GM18873 (cell line): ENCODE measurements around the gene SPAG16.
"Not testable (repeated sequence)": the region's sequence is repeated elsewhere in the genome, so short reads cannot be mapped to it uniquely, and the experiment has no call there.

Source experiments
- ATAC-seq: cut with Tn5 transposase; IDR thresholded peaks from one replicate; pipeline ENCODE4 v1.9.1; 2021; ENCODE audit warnings: mild to moderate bottlenecking, moderate library complexity, moderate number of reproducible peaks; ENCODE audit not compliant: unreplicated experiment, low FRiP score

Gene SPAG16

DNA sequence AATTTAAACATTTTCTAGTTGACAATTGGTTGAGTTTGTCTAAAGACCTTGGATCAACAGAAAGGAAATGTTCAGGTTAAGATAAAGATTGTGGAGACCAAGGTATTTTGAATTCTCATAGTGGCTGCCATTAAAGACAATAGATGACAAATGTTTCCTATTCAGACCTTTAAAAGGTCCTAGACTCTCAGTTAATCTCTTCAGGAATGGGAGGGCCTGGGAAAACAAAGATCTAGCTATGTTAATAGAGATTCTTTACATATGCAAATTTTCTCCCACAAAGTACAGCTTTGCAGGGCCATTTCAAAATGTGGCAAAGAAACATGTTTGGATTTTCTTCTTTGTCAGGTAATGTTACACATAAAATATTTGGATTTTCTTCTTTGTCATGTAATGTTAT lies 403.9 kb downstream of the SPAG16 start:
- ATAC-seq = no peak

DNA sequence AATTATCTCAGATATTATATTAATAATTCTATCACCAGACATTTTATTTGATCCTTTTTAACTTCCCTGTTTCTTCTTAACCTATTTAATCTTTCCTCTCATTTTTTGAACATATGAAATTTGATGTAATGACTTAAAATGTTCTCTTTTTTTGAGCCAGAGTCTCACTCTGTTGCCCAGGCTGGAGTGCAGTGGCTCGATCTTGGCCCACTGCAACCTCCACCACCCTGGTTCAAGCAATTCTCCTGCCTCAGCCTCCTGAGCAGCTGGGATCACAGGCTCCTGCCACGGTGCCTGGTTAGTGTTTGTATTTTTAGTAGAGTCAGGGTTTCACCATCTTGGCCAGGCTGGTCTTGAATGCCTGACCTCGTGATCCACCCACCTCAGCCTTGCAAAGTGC lies 404.6 kb downstream of the SPAG16 start:
- ATAC-seq = not testable (repeated sequence)

DNA sequence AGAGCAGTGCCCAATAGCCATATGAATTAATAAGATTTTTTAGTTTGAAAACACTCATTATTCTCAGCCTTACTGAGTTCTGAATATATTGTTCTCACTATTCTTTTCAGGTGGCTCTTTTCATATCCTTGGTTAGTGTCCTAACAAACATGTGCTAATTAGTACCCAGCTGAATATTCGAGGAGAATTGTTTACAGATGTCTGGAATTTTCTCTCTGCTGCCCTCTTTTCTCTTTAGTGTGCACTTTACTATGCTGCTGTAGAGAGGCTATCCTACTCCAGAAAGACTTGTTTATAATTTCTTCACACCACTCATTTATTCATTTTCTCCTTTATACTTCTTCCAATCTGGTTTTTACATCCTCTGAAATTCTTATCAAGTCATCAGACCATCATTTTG lies 405.3 kb downstream of the SPAG16 start:
- no peak for ATAC-seq

DNA sequence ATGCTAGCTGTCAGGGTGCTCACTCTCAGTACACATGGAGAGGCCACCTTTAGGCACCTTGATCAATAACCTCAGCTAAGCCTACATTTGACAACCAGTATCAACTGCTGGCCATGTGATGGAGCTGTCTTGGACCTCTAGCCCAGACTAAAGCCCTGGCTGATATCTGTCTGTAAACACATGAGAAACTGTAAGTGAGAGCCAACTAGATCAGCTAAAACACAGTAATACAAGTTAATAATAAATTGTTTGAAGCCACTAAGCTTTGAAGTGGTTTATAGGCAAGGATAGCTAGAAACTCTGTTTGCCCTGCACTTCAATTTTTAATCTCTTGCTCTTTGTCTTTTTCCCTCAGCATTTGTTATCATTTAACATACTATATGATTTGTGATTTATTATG lies 407.1 kb downstream of the SPAG16 start:
- ATAC-seq = no peak

DNA sequence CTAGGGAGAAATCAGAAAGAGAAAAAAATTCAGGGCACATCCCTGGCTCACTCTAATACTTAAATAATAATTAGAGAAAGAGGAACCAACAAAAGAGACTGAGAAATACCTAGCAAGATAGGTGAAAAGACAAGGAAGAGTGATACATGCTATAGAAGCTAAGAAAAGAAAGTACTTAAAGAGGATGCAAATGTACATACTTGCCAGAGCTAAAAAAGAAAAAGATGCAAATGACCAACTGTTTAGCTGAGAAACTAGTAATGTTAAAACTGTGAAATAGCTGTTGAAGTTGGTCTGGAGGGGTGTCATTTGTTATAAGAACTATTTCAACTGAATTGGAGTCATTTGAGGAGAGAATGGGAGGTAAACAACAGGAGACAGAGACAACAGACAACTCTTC lies 412.2 kb downstream of the SPAG16 start:
- ATAC-seq = peak; percentile 55

DNA sequence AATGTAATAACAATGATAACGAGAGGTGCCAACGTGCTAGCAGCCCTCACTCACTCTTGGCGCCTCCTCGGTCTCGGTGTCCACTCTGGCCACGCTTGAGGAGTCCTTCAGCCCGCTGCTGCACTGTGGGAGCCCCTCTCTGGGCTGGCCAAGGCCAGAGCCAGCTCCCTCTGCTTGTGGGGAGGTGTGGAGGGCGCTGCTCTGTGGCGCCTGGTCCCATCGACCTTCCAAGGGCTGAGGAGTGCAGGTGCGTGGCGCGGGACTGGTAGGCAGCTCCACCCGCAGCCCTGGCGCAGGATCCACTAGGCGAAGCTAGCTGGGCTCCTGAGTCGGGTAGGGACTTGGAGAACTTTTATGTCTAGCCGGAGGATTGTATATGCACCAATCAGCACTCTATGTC lies 417.1 kb downstream of the SPAG16 start:
- not testable (repeated sequence) for ATAC-seq

DNA sequence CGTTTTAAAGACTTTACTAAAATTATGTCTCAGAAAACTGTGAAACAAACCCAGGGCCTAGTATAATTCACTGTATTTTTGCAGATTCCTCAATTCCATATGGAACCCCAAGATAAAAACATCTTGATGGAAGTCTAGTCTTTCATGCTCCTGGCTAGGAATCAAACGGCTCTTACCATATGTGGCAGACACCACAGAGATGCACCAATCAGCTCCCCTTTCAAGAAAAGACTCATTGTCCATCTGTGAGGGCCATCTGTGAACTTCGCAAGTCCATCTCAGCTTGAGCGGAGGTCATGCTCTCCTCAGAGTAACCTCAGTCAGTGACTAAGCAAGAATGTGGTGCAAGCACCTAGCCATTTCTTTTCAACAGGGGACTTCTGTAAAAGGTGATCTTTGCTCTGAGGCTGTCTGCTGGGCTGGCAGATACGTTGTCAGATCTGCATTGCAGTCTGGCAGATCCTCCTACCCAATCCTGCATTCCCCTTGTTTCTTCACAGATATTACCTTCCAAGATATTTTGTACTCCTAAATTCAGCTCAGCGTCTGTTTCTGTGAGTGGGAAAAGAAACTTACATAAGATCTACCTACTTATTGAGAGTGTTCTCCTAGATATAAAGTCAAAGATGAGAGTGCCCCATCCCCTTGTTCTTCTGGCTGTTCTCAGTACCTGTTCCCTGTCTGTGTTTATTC lies 419.3 kb downstream of the SPAG16 start:
- no peak for ATAC-seq

DNA sequence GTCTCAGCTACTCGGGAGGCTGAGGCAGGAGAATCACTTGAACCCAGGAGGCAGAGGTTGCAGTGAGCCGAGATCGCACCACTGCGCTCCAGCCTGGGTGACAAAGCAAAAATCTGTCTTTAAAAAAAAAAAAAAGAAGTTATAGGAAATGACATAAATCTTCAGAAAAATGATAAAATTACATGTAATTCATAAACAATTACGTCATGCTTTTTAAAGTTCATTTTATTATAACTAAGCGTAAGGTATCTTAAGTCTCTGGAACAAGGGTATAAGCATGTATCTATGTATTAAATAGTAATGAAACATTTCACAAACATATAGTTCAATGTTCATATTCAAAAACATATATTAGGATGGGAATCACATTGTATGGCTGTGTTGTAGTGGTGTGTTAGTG lies 425.9 kb downstream of the SPAG16 start:
- no peak for ATAC-seq

DNA sequence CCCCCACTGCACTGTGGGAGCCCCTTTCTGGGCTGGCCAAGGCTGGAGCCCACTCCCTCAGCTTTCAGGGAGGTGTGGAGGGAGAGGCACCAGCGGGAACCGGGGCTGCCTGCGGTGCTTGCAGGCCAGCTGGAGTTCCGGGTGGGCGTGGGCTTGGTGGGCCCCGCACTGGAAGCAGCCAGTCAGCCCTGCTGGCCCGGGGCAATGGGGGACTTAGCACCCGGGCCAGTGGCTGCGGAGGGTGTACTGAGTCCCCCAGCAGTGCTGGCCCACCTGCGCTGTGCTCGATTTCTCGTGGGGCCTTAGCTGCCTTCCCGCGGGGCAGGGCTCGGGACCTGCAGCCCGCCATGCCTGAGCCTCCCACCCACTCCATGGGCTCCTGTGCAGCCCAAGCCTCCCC lies 434.1 kb downstream of the SPAG16 start:
- ATAC-seq = not testable (repeated sequence)

DNA sequence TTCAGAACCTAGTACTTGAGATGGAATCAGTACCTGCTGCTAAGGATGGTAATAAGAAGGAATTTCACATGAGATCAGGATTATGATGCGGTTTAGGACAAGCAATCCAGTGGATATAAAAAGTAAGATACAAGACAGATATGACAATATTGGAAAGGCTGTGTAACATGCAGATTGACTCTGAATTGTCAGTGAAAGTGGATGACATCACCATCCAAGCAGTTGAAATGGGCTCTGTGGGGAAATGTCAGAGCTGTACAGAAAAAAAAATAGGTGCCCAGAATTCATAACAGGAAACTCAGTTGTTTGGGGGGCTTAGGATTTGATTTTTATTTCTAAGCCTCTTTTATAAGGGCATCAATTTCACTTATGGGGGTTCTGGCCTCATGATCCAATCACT lies 438.3 kb downstream of the SPAG16 start:
- no peak for ATAC-seq

DNA sequence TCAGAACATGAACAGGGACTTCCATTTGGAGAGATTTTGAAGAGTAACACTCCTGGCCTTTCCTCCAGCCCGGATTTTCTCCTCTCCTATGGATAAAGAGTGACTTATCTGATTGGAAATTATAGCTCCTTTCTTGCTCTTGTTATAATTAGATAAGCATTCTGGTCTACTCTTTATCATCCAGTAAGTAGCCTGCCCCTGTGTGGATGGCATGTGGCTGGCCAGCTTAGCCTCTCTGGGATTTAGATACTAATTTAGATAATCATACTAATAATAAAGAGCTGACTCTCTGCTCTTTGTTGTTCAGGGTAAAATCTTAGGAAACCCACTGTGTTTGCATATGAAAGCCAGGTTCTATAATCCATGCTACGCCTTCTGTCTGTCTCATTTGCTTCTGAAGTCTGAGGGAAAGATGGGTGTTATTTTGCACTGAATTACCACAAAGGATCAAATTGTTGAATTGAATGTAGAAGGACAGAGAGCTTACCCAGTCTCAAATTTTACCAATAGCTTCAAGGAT lies 438.8 kb downstream of the SPAG16 start:
- no peak for ATAC-seq

DNA sequence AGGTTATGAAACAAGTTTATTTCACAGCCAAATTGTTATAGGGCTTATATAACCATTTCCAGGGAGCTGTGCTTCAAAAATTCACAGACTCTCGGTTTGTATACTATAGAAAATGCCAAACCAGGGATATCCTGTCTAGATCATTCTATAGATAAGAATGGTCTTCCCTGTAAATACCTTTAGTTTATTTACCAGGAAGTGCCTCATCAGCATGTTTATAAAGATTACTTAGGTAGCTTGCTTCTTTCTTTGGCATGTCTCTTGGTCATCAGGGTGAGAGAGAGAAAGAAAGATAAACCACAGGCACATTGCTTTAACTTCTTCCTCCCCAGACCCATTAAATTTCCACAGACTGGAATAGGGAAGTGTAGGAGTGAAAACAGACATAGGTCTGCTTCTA lies 439.4 kb downstream of the SPAG16 start:
- no peak for ATAC-seq

DNA sequence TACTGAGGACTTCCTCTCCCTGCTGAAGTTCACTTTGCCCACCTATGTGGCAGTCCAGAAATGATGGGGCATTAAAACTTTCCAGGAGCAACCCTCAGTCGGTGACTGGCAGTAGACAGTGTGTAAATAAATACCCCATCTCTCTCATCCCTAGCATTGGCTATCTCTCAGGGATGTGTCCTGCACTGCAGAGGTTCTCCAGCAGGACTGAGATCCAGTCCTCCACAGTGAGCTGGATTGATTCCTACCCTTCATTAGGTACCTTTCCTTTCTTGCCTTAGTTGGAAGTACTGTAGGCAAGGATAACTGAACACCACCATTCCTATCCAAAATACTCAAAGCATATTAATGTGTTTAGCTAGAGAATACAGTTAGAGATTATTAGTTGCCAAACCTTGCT lies 441.8 kb downstream of the SPAG16 start:
- no peak for ATAC-seq

DNA sequence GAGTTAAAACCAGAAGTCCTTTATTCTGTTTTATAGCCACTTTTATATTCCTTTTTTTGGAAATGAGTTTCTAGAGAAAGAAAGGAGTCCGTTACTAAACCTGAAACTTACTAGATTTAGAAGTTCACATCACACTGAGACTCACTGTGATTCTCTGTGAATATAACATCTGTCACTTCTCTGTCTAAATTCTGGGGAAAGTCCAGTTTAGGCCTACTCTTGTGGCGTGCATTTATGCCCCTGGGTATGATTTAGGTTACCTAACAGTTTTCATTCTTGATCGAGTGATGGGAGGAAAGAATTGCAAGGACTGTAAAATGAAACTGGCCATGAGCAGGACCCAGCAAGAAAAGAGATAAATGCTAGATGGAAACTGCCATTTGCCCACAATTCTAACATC lies 449.6 kb downstream of the SPAG16 start:
- peak; percentile 97 for ATAC-seq

DNA sequence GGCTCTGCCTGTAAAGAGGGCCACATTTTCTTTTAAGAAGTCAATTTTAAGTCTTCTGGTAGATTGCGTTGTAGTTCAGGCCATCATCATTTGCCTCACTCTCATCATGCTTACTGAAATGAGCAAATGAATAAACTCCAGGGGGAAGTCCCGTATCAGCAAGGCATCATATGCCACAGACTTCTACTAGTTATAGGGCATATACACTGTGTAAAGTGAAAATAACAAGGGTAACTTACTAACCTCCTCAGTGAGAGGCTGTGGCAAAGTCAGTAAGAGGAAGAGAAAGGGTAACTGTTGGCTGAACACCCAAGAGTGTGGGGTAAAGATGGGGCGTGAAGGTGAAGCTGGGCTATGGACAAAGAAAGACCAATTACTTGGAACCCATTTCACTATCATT lies 456.2 kb downstream of the SPAG16 start:
- peak; percentile 96 for ATAC-seq

DNA sequence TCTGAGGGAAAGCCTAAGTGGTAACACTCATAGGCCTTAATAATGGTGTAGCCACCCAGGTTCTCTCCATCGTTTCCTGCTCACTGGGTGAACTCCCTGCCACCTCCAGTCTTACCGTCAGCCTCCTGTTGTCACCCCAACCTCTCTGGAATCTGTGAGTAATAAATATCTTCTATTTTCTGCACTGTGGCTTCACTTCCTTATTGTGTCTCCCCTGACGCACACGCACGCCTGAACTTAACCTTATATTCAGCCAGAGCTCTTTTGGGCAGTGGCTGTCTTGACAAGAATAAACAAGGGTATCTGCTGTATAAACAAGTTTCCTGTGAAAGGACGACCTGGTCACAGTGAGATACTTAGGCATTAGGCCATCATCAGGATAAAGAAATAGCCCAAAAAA lies 467.2 kb downstream of the SPAG16 start:
- peak; percentile 91 for ATAC-seq

DNA sequence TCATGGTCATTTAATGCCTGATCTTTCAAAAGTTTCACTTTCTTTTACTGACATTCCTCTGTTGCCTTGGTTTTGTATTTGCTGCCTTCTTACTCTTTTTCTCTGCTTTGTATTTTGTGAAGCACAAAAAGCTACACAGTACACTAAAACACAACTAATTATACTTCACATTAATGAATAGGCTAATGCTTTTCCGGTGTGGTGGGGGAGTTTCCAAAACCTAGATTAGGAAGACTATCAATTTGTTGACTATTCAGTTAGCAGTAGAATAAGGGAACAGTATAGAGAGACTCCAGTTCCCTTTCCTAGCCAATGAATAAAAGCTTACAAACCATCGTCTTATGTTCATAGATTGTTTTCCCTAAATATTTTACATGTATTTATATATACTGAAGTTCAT lies 468.3 kb downstream of the SPAG16 start:
- peak; percentile 29 for ATAC-seq

DNA sequence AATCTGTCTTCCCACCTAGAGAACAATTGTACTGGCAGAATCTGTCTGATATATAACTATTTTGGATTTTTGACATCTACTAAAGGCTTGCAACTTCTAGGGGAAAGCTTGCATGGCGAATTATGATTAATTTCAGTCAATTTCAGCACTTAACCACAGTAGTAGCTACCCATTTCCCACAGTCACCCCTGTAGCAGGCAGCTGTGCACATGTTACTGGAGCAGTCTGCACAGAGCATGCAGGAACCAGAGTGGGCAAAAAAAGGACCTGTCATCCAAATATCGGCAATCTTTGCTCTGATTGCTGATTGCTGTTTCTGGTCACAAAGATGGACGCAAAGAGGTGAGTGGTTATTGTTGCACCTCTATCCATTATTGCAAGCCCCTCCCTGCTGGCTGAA lies 473.3 kb downstream of the SPAG16 start:
- no peak for ATAC-seq

DNA sequence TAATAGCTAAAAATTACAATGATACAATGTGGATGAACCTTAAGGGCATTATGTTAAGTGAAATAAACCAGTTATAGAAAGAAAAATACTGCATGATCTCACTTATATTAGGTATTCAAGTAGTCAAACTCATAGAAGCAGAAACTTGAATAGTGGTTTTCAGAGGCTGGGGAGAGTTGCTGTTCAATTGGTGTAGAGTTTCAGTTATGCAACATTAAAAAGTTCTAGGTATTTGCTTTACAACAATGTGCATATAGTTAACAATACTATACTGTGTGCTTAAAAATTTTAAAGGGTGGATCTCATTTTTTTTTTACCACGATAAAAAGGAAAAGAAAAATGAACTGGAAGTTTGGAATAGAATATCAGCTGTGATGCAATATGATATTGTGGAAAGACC lies 479.1 kb downstream of the SPAG16 start:
- no peak for ATAC-seq

DNA sequence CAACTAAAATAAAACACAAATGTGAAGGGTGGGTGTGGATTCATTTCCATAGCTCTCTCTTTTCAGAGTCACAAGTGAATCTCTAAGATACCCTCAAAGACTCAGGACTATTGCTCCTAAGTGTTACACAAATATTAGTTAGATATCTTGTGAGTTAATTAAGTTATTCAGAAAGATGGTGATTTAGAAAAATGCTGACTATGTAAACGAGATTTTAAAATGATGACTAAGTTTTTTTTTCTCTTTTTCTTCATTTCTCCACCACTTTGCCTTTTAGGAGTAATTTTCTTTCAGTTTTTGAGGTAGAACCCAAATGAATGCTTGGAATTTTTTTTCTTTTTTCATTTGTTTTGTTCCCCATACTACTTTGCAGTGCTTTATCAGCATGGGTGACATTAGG lies 479.7 kb downstream of the SPAG16 start:
- no peak for ATAC-seq

DNA sequence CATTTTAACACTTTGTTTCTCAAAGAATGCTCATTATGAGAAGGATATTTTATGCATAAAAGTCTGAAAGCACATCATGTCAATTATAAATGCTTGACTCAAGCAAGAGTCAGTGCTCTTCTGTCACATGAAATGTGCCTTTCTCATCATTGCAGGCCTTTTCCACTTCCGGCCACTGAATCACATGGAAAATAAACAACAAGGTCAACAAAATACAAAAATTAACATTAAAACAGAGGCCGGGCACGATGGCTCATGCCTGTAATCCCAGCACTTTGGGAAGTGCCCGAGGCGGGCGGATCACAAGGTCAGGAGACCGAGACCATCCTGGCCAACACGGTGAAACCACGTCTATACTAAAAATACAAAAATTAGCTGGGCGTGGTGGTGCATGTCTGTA lies 480.6 kb downstream of the SPAG16 start:
- no peak for ATAC-seq

DNA sequence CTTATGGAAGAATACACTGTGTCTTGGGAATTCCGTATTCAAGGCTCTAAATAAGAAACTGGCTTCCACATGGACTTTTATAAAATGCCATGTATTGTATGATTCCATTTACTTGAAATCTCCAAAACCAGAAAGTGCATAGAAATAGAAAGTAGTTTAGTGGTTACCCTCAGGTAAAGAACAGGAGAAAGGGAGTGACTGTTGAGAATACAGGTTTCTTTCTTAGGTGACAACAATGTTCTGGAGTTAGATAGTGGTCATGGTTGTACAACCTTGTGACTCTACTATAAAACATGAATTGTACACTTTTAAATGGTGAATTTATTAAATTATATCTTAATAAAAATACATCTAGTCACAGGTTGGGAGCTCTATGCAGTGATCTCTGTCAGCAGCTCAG lies 481.8 kb downstream of the SPAG16 start:
- ATAC-seq = peak; percentile 41

DNA sequence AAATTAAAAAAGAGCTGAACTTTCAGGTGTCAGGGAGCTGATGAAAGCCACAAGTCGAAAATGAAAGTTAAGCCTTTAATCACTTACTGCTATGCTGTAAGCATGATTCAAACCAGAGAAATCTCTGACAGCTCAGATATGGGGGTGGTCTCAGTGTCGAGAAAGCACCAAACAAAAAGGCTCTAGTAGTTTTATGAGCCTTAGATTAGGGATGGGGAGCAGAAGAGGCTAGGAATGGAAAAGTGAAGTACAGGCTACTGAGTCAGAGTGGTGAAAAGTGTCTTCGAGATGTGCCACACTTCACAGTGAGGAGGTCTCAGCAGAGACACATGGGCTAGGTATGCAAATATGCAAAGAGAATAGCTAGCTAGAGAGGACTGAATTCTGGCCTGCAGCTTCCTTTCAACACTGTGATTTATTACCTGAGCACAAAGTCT lies 482.2 kb downstream of the SPAG16 start:
- peak; percentile 97 for ATAC-seq
